Skeletal muscle satellite cell (primary cell): Measurements from ENCODE around the gene SLAMF9.

Experiments
- H3K27me3 ChIP-seq: 2 replicates; pipeline ENCODE4 v1.7.0; 2013; ENCODE audit warnings: low read length; ENCODE audit not compliant: control insufficient read depth, insufficient read depth
- H3K36me3 ChIP-seq: 2 replicates; pipeline ENCODE4 v1.7.0; 2013; ENCODE audit warnings: mild to moderate bottlenecking, control low read depth, low read length; ENCODE audit not compliant: insufficient read depth
- H3K4me1 ChIP-seq: 2 replicates; pipeline ENCODE4 v1.7.0; 2013; ENCODE audit warnings: low read length; ENCODE audit not compliant: control insufficient read depth, insufficient read depth
- H3K4me2 ChIP-seq: 2 replicates; pipeline ENCODE4 v1.7.0; 2013; ENCODE audit warnings: mild to moderate bottlenecking, low read length
- H3K4me3 ChIP-seq: 2 replicates; pipeline ENCODE4 v1.7.0; 2013; ENCODE audit warnings: low read length
- H3K9ac ChIP-seq: 2 replicates; pipeline ENCODE4 v1.7.0; 2013; ENCODE audit warnings: mild to moderate bottlenecking, low read depth, low read length, moderate library complexity
- H3K9me3 ChIP-seq: replicated peaks from 2 replicates; pipeline ENCODE4 v1.7.0; 2013; ENCODE audit warnings: mild to moderate bottlenecking, control low read depth, low read length

Gene SLAMF9

DNA sequence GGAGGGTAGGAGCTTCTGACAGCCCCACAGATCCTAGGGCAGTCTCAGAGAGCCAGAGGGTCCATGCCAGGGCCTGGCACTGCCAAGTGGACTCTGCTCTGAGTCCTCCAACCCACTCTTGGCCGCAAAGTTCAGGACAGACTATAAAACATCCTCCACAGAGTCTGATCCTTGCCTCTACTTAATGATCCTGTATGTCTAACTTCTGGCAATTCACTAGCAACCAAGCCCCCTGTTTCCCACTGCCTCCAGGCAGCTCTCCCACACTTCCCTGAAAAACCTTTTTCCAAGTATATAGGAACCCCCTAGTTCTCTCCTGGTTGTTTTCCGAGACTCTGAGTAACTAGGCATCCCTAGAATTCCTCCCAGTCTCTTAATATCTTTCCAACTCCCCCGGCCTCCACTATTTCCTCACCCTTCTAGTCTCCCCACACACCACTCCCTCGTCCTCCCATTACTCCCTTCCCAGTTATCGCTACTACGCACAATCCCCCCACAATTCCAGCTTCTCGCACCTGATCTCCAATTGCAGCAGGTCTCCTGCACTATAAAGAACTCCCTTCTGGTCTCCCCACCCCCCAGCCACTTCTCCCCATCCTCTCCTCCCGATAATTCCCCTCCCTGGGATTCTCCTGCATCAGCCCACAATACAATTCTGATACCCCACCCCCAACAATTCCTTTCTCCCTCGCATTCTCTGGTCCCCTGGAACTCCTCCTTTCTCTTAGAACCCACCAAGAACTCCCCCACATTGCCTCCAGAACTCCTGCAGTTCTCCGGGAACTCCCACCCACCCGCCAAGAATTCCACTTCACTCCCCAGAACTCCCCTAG is 9.2 kb downstream of the SLAMF9 start:
- Histone ChIP-seq H3K27me3 (peaks cover 67% of the 10 kb centered on the region), H3K4me3 (peak overlapping the region; percentile 70), H3K36me3 (no peaks in the 10 kb centered on the region), H3K9ac (no peak overlapping the region), H3K4me1 (peaks cover 8% of the 10 kb centered on the region), H3K9me3 (no peaks in the 10 kb centered on the region), H3K4me2 (peak overlapping the region; percentile 91)

DNA sequence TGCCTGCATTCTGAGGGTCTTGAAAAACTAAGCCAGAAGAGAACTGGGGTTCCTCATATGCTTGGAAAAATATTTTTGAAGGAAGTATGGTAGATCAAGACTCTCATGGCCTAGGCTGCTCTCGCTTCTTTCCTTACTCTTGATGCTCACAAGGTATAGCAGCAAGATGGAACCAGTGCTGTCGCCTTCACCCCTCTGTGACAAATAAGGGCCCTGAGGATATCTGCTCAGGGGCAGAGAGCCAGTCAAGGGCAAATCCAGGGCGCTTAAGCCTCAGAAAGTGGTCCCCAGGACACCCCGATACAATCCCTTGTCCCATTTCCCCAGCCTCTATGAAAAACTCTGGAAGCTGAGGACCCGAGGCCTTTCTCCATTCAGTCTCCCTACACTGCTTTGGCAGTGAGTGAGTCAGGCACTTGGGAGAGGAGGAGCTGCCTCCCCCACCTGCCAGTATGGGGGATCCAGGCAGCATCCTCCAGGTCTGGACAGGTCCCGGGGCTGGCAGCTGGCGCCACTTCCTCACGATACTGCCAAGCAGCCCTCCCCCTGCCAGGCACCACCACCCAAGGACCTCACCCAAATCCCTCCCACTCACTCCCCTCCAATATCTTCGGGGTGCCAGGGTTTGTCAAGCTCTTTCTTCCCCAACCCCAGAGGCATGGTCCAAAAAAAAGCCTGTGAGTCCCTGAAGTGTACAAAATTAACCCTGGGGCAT is 10.0 kb downstream of the SLAMF9 start:
- H3K4me3 ChIP-seq: no peak overlapping the region
- no peaks in the 10 kb centered on the region for H3K36me3 ChIP-seq
- H3K9ac ChIP-seq: no peak overlapping the region
- no peak overlapping the region for H3K4me2 ChIP-seq
- H3K9me3 ChIP-seq: no peaks in the 10 kb centered on the region
- H3K4me1 ChIP-seq: peaks cover 8% of the 10 kb centered on the region
- H3K27me3 ChIP-seq: peaks cover 66% of the 10 kb centered on the region

DNA sequence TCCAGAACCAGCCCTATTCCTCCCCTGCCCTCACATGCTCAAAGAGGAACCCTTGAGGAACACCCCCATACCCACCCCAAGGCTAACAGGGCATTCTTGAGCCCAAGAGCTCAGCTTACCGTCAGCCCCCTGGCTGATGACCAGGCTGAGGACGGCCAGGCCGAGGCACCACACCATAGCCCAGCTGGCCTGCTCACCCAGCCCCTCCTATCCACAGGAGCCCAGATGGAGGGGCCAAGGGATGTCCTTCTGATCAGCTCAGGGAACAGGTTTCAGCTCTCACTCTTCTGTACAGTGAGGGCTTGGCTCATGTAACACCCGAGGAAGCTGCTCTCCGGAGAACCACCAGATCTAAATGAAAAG is 10.8 kb downstream of the SLAMF9 start:
- peaks cover 8% of the 10 kb centered on the region for H3K4me1 ChIP-seq
- no peaks in the 10 kb centered on the region for H3K36me3 ChIP-seq
- H3K27me3 ChIP-seq: peaks cover 71% of the 10 kb centered on the region
- no peak overlapping the region for H3K4me3 ChIP-seq
- no peaks in the 10 kb centered on the region for H3K9me3 ChIP-seq
- no peak overlapping the region for H3K9ac ChIP-seq
- H3K4me2 ChIP-seq: no peak overlapping the region

DNA sequence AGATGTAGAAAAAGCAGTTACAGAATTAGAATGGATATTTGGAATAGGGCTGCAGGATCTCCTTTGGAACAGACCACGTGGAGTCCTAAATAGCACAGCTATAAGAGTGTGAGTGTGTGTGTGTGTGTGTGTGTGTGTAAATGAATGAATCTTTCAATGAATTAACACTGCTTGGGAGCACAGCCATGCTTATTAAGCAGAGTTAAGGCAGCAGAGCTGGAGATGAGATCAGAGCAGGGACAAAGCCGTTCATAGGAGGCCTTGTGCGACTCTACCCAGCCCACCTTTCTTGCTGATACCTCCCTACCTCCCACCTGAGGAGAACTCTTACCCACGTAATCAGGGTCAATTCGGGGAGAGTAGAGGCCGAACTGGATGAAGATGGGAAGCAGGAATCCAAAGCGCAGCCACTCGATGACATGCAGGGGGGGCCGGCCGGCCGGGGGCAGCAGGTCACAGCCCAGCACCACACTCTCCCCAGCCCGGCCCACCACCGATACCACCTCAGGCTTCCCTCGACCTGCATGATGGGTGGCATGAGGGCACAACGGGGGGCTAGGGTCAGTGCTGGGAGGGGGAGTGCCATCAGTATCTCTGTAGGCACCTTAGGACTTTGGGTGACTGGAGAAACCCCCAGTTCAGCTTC is 11.3 kb downstream of the SLAMF9 start:
- no peaks in the 10 kb centered on the region for H3K9me3 ChIP-seq
- H3K9ac ChIP-seq: no peak overlapping the region
- H3K4me1 ChIP-seq: peaks cover 8% of the 10 kb centered on the region
- no peak overlapping the region for H3K4me3 ChIP-seq
- no peaks in the 10 kb centered on the region for H3K36me3 ChIP-seq
- no peak overlapping the region for H3K4me2 ChIP-seq
- H3K27me3 ChIP-seq: peaks cover 76% of the 10 kb centered on the region

DNA sequence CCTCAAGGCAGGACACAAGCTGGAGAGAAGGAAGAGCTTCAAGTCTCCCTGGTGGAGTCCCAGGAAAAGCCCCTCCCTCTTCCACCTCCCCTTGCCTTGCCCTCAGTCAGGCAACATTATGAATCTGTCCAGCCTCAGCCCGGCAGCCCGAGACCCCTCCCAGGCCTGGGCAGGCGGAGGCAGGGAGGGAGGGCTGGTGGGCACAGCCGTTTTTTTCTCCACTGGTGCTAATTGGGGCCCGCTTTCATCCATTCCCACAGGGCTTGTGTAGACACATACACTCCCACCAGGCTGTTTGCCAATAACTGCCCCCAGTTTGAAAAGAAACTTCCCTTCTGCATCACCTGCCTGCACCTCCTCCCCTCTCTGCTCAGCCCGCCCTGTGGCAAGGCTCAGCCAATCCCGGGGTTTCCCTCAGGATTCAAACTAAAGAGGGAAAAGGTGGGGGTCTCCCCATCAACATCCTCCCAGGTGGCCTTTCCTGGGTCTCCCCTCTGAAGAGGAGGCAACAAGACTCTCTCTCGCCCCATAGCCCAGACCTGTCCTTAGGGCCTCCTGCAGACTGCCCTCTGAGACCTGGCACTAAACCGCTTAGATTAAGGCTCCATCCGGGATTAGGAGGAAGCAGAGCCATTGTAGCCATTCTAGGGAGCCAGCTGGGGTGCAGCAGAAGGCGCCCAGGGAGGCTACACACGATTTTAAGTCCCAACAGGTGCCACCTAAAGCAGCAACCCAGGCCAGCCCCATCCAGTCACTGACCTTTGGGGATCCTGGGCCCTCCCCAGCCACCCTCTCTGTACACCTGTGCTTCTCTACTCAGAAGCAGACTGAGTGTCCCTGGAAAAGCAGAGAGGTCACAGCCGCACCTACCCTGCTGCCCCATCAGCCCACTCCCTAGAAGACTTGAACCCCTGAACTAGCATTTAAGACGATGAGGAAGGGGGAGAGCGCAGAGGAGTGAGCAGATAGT is 12.2 kb downstream of the SLAMF9 start:
- Histone ChIP-seq H3K9ac (no peak overlapping the region), H3K4me3 (no peak overlapping the region), H3K36me3 (no peaks in the 10 kb centered on the region), H3K27me3 (peaks cover 75% of the 10 kb centered on the region), H3K4me1 (peaks cover 8% of the 10 kb centered on the region), H3K9me3 (no peaks in the 10 kb centered on the region), H3K4me2 (no peak overlapping the region)

DNA sequence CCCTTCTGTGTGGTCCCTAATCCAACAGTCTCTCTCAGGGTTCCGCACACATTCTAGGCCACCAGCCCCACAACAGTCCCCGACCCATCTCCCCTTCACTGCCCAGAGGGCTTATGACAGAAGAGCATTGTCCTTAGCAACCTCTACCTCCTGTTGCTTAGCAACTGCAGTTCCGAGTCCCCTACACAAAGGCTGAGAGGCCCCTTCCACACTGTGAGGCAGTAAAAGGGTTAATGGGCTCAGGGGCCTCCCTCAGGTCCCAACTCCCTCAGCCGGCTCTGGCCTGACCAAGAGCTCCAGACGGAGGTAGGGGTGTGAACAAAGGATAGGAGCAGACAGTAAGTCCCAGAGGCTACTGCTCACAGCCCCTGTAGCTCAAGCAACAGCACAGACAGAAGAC is 12.9 kb downstream of the SLAMF9 start:
- H3K4me3 ChIP-seq: no peak overlapping the region
- no peak overlapping the region for H3K4me2 ChIP-seq
- H3K4me1 ChIP-seq: peaks cover 8% of the 10 kb centered on the region
- H3K9me3 ChIP-seq: no peaks in the 10 kb centered on the region
- H3K36me3 ChIP-seq: no peaks in the 10 kb centered on the region
- H3K9ac ChIP-seq: no peak overlapping the region
- H3K27me3 ChIP-seq: peaks cover 69% of the 10 kb centered on the region

DNA sequence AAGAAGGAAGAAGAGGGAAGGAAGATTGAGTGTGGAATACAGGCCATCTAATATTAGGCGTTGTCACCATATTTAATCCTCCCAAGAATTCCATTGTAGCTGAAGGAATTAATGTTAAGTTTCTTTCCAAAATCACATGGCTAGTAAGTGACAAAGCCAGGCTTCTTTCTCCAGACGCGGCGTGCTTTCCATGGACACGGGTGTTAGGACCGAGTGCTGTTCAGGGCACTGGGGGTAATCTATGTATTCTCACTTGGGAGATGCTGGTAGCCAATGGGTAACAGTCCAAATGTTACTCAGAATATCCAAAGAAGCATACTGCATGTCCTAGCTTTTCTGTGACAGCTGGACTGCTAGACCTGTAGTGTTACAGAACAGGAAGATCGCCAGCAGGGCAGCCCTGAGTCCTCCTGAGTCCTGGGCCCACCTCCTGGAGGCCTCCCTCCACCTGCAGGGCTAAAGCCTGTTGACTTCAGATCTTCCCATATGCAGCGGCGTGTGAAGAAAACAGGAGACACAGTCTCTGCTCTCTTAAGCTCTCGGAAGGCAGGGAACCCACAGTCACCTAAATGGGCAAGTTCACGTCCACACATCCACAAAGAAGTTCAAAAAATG is 13.9 kb downstream of the SLAMF9 start:
- peaks cover under 1% of the 10 kb centered on the region for H3K4me1 ChIP-seq
- H3K4me3 ChIP-seq: no peak overlapping the region
- no peaks in the 10 kb centered on the region for H3K9me3 ChIP-seq
- H3K9ac ChIP-seq: no peak overlapping the region
- no peaks in the 10 kb centered on the region for H3K36me3 ChIP-seq
- H3K4me2 ChIP-seq: no peak overlapping the region
- H3K27me3 ChIP-seq: peaks cover 69% of the 10 kb centered on the region

DNA sequence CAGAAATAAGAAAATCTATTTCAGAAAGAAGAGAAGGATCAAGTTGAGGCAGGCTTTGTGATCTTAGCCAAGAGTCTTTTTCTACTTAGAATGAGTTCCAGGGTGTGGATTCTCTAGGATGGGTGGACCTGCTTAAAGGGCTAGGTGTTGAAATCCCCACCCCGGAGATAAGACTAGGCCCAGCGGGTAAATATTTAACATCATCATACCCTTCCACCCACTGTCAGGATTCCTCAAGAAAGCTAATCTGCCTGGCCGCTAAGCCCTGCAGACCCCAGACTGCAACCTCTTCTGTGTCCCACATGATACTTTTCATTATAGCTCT is 14.4 kb downstream of the SLAMF9 start:
- H3K9ac ChIP-seq: no peak overlapping the region
- no peaks in the 10 kb centered on the region for H3K36me3 ChIP-seq
- peaks cover 68% of the 10 kb centered on the region for H3K27me3 ChIP-seq
- no peaks in the 10 kb centered on the region for H3K9me3 ChIP-seq
- H3K4me2 ChIP-seq: no peak overlapping the region
- H3K4me1 ChIP-seq: no peaks in the 10 kb centered on the region
- H3K4me3 ChIP-seq: no peak overlapping the region

DNA sequence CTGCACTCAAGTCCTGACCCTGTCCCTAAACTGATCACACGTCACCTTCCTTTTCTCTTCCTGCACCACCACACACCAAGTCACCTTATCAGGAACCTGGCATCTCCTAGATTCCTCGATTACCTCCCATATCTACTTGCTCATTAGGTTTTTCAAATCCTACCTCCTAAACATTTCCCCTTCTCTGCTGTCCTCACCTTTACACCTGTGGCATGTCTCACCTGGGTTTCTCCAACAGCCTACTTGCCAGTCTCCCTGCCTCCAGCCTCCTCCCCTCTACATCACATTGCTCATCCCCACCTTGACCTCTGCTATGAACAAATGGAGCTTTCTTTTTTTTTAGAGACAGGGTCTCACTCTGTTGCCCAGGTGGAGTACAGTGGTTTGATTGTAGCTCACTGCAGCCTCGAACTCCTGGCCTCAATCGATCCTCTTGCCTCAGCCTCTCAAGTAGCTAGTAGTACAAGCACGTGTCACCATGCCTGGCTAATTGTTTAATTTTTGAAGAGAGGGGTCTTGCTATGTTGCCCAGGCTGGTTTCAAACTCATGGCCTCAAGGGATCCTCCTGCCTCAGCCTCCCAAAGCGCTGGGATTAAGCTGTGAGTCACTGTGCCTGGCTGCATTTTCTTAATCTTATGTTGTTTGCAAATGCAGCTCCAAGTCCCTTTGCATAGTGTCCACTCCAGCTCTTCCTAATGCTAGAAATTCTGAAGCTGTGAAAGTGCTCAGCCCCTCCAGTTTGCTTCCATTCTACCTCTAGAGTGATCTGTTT is 14.9 kb downstream of the SLAMF9 start:
- Histone ChIP-seq H3K4me3 (no peak overlapping the region), H3K9me3 (no peaks in the 10 kb centered on the region), H3K36me3 (no peaks in the 10 kb centered on the region), H3K27me3 (peaks cover 65% of the 10 kb centered on the region), H3K4me2 (no peak overlapping the region), H3K4me1 (no peaks in the 10 kb centered on the region), H3K9ac (no peak overlapping the region)

DNA sequence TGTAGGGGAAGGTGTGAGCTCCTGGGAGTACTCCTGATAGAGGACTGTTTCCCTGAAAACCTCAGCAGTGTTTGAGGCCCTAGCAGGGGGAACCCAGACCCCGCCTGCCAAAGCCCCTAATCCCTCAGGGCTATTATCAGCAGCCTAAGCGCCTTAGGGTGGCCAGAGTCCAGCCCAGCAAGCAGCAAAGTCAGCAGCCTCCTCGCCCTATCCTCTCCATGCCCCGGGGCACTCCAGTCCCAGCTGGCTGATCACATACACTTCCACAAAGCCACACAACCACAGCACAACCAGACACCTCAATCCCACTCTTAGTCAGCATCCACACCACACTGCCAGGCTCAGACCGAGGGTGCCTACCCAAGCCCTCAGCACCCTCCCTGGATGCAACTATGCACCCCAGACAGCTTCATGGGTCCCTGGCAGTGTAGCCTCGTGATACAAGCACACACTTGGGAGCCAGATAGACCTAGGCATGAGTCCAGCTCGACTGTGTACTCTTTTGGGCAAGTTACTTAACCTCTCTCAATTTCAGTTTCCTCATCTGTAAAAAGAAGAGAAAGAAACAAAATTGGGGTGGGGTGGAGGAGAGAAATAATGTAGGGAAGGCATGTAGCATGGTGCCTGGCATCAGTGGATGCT is 15.7 kb downstream of the SLAMF9 start:
- no peak overlapping the region for H3K9ac ChIP-seq
- peaks cover 58% of the 10 kb centered on the region for H3K27me3 ChIP-seq
- H3K9me3 ChIP-seq: no peaks in the 10 kb centered on the region
- H3K36me3 ChIP-seq: no peaks in the 10 kb centered on the region
- H3K4me2 ChIP-seq: no peak overlapping the region
- no peak overlapping the region for H3K4me3 ChIP-seq
- no peaks in the 10 kb centered on the region for H3K4me1 ChIP-seq
